Fibroblast of the conjunctiva (primary cell): Measurements from ENCODE around the gene MRGPRE.

Experiments
- DNase-seq: peaks from one replicate; pipeline ENCODE4 v3.0.0-alpha.2; 2010; ENCODE audit warnings: low read depth

The MRGPRE gene

DNA sequence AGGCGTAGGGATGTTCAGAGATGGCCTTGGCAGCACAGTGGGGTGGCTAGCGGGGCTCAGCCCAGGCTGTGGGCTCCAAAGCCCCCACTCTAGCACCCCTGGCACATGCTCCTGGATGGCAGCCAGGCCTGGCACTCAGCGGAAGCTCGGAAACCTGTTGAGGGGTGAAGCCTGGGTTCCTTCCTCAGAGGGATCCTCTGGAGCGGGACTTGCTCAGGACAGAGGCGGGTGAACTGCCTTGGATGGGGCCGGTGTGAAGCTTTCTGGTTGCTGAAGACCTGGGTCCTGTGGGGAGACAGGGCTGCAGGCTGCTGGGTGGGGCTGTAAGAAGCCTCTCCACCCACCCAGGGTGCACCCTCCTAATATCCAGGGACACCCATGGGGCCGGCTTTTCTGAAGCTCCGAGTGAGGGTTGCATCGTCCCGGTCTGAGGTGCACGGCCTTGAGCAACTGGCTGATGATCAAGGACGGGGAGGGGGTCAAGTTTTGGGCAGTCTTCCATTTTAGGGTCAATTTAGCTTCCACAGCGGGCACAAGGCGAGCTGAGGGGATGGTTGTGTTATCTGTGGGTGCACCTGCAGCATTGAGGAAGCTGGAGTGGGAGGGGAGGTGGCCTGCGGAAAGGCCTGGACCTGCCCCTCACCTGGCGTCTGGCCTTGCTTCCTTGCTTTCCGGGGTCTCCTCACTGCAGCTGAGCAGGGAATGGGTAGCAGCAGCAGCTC lies 5.2 kb downstream of the MRGPRE start:
- no peak for DNase-seq

DNA sequence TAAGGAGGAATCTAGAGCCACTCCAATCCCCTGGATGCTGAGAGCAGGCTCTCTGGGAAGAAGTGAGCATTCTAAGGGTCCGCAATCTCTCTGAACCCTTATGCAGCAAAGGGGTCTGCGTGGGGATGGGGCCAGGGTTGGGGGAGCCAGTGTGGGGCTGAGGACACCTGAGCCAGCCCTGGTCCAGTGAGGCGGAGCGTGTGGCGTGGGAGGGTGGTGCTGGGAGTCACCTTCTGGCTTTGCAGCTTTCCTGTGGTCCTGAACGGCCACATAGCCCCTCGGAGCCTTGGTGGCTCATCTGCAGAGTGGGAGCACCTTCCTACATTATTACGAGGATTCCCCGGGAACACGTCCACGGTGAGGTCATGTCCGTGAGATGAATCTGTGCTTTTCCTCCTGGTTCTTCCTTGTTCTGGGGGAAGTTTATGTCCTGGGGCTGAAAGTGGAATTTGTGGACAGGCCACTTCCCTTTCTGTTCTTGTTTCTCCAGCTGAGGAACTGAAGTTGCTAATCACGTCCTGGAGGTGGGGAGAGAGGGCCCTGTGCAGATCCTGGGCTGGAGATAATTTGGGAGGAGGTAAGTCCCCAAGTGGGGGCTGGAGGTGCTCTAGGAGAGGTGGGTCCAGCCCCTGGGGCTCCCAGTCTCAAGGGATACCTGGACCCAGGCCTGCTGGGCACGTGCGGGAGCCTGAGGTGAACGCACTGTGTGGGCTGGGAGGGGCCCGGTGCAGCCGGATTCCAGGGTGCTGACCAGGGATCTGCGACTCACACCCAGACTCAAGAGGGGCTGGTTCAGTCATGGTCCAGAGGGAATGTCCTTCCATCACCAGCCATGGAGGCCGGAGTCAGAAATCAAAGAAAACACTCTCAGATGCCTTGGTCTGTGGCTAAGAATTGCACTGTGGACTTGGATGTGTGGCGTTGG lies 6.1 kb downstream of the MRGPRE start:
- DNase-seq, result no peak

- DNase-seq, result no peak
Measured at GRCh38 chr11:3225159-3225758, 7.0 kb downstream of the MRGPRE start.

DNA sequence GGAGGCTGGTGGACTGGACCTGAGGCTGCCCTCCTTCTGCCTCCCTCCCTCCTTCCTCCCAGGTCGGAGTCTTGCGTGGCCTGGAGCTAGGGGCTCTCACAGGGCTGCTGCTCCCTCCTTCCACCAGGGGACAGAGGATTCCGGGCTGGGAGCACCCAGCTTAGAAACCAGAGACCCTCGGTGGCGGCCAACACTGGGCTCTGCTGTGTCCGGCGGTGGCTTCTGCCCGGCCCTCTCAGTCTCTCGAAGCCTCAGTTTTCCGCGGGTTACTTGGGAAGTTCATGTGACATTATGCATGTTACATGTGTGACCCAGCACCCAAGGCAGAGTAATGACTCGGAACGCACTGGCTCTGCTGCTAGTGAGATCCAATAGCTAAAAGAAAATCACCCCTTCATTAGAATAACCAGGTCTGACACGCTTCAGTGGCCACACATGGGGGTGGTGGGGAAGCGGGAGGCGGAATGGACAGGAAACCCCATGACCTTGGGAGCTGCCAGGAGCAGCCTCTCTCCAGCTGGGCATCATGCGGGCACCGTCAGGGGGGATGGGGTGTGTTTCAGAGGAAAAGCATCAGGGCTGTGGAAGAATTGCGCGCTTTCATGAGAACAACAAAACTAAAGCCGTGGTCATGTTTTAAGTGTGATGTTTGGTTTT lies 7.7 kb downstream of the MRGPRE start:
- no peak for DNase-seq

DNA sequence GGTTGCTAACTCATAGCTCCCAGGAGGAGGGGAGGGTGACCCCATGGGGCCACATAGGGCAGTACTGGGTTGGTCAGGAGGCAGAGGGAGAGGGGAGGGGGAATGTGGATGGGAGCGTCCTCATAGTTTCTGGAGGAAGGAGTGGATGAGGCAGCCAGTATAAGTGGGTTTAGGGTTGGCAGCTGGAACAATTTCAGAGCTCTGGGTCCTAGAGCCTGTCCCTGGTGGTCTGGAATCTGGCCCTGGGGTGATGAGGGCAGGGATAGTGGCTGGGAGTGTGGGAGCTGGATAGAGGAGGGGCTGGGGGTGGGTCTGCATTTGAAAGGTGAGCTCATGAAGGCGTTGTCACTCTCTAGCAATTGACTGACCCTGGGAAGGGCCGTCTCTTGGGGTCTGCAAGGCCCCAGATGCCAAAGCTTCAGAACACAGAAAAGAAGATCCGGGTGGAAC lies 8.3 kb downstream of the MRGPRE start:
- DNase-seq, result no peak

- DNase-seq, result no peak
Measured at GRCh38 chr11:3222941-3223915, 9.0 kb downstream of the MRGPRE start.

DNA sequence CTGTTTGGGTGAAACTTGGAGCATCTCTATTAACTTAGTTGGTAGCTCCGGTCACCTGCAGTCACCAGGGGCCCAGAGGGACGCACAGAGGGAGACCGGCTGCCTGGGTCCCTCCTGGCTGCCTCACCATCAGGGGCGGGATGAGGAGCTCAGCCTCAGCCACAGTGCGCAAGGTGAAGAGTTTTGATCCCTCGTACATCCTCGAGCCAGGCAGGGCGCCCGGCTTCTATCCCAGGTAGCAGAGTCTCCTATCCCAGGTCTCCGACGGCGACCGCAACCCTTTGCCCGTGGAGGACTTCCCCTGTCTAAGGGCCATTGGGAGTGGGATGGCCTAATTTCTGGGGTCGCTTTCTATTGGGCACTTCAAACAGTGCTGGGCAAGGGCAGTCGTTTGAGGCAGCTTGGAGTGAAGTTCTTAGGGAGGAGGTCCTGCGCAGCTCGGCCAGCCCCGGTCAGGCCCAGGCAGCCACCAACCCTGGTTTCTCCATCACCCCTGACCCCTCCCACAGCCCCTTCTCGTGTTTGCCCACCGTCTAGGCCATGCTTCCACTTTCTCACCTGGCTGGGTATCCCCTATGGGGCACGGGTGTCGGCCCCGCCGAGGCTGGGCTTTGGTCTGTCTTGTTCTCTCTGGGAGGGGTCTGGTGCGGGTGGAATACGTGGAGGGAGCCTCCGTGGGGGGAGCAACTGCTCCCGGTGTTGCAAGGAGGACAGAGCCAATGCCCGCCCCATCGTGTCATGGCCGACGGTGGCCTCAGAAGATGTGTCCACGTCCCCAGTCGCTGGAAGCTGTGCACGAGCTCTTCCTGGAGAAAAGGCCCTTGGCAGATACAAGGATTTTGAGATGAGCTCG lies 10.0 kb downstream of the MRGPRE start:
- DNase-seq, result no peak

GRCh38 chr11:3221408-3222002 lies 10.7 kb downstream of the MRGPRE start:
- no peak for DNase-seq

DNA sequence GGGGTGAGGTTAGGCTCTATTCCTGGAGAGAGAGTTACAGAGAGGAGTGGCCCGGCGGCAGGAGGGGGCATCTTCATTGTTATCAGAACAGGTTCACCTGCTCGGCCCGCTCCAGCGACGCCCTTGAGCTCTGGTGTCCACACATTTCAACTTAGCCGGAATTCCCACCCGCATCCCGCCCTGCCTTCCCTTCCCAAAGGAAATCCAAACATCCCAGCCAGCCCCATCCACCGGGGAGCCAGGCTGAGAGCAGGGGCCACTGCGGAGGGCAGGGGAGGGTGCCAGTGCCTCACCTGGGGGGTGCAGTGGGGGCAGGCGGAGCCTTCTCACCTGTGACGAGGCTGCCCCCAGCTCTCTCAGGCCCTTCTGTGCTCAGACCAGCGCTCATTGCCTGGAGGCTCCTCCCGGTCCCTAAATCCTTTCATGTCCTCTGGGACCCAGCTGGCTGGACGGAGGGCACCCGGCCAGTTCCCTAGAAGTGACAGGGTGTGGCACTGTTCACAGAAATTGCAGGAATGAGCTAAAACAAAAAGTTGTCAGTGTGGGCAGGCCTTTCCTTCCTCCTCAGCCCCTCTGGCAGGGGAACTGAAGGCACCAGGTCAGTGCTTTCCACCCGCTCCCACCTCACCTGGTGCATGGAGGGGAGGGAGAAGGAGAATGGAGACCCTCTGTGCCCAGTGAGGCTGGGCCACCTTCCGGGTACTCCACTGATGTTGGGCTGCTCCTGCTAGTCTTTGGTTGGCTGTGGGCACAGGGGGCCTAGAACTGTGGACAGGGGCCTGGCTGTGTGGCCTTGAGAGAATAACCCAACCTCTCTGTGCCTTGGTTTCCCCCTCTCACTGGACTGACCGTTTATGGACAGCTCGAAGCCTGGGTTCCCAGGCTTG lies 11.5 kb downstream of the MRGPRE start:
- DNase-seq, result no peak

- no peak for DNase-seq
Measured at GRCh38 chr11:3220101-3220500, 12.1 kb downstream of the MRGPRE start.

GRCh38 chr11:3219281-3219892 lies 12.8 kb downstream of the MRGPRE start:
- DNase-seq, result no peak

DNA sequence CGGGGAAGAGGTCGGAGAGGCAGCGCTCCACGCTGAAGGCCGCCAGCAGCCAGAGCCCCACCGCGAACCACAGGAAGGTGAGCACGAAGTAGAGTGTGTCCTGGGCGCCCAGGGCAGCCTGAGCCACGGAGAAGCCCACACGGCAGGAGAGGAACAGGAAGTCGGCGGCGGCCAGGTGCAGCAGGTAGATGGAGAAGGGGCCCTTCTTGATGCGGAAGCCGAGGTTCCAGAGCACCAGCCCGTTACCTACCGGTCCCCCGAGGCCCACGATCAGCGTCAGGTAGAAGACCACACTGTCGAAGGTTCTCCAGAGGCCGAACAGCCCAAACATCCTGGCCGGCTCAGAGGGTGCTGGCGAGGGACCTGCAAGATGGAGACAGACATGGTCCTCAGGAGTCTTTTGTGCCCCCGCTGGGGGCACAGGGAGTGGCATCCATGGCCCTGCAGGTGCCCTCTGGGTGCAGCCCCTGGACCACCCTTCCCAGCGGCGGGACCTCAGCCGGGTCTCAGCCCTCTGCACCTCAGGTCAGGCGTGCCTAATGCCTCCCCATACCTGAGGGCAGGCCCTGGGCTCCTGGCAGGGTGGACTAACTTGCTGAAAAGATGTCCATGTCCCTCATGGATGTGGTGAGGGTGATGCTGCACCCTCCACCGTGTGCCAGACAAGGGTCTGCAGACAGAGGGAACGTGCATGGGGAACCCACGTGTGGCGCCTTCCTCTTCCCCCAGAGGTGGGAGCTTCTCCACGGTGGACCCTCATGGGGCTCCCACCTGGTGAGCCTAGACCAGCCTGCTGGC lies 13.5 kb downstream of the MRGPRE start, which contains the start of gene MRGPRG:
TSS of gene MRGPRG (minus strand) at position 331 of the 798 bp plus-strand sequence. CDS start at position 331, 0 bp downstream.
- DNase-seq, result no peak

DNA sequence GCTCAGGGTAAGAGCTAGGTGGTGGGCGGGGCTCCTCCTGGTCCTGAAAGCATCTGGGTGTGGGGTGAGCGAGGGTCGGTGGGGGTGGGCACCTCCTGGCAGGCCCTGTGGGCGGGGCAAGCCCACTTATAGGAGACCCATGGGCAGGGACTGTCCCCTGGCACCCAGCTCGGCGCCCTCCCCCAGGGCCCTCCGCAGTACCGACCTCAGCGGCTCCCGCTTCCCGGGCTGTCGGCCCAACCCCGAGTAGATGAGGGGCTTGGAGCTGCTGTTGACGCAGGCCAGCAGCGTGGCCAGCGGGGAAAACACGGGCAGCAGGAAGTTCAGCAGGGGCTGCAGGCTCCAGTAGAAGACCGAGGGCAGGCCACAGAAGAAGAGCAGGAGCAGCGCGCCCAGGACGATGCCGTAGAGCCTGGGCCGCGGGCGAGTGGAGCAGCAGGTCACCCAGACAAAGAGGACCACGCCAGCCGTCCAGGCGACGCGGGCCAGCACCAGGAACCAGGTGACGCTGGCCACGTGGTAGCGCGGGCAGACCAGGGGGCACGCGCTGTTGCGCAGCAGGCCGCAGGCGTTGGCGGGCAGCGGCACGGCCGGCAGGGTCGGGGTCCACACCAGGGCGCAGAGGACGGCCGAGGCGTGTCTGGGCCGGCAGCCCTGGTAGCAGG lies 14.3 kb downstream of the MRGPRE start:
- no peak for DNase-seq

DNA sequence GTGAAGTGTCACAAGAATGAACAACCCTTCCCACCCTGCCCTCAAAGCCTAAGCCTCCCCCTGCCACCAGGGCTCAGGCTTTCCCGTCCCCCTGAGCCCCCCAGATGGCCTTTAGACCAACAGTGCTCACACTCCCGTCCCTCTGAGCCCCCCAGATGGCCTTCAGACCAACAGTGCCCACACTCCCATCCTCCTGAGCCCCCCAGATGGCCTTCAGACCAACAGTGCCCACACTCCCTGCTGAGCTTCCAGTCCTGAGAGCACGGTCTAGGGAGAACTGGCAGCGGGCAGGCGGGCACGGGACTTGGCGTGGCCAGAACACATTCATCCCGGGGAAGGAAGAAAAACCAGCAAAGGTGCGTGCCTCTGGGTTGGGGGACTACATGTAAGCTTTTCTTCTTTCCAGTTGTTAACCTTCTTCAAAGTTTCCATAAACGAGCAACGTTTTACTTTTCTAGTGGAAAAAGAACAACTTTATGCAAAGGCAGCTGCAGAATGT lies 16.1 kb downstream of the MRGPRE start:
- DNase-seq, result no peak

DNA sequence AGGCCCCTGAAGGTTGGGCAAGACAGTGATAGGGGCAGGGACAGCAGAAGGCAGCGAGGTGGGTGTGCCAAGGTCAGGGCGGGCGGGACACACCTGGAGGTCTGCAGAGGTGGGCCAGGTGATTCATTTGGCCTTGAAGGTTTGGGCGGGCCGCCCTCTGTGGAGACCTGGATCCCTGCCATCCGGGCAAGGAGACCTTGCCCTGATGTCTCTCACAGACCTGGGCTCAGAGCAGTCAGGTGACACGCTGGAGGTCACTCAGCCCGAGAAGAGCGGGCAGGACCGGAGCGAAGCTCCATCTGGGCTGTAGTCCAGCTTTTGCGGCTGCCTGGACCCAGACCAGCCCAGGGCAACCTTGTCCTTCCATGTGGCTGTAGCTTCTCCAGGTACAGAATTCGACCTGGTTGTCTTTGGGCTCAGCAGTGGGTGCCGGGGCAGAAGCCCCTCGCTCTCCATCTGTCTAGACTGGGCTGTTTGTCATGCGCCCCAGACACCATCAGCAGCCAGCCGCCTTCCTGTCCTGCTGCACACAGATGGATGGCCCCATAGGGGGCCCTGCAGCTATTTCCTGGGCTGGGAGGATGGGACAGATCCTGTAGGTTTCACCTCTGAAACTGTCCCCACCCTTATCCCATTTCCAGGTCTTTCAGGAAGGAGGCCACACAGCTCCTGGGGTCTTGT lies 16.7 kb downstream of the MRGPRE start:
- no peak for DNase-seq

DNA sequence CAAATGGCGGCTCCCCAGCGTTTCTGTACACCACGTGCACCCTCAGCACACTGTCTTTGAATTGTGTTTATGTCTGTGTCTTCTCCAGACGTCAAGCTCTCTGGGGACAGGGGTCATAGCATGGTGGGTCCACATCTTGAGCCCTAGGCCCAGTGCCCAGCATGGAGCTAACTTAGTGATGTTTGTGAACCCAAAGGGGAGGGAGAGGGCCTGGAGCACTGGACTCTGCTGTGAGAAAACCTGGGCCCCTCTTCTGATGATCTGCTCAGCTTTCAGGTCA lies 17.9 kb downstream of the MRGPRE start:
- no peak for DNase-seq
